Hepatocyte (in vitro differentiated cells): ENCODE data around the gene DMD. TPM values are rescaled to one million over a fixed set of nuclear protein-coding genes. Genes with fewer than 3 reads are reported as not detected.

Source experiments
- DNase-seq: peaks from one replicate; pipeline ENCODE4 v3.0.0-alpha.2; 2016; ENCODE audit warnings: low spot score
- H2AFZ ChIP-seq: fragments of 200-600 bp; sonication (generic); 2 replicates; pipeline ENCODE4 v1.6.0; 2016; ENCODE audit warnings: antibody characterized with exemption, mild to moderate bottlenecking
- H3K27ac ChIP-seq: fragments of 200-600 bp; sonication (generic); 2 replicates; pipeline ENCODE4 v1.5.1; 2016; ENCODE audit warnings: mild to moderate bottlenecking
- H3K27me3 ChIP-seq: fragments of 200-600 bp; sonication (generic); 2 replicates; pipeline ENCODE4 v1.6.1; 2016
- H3K36me3 ChIP-seq: fragments of 200-600 bp; sonication (generic); replicated peaks from 2 replicates; pipeline ENCODE4 v1.5.1; 2016; ENCODE audit warnings: low read depth; ENCODE audit not compliant: insufficient read depth
- H3K4me1 ChIP-seq: fragments of 200-600 bp; sonication (generic); 2 replicates; pipeline ENCODE4 v1.5.1; 2016; ENCODE audit warnings: mild to moderate bottlenecking, moderate library complexity; ENCODE audit not compliant: insufficient read depth
- H3K4me2 ChIP-seq: fragments of 200-600 bp; sonication (generic); 2 replicates; pipeline ENCODE4 v1.6.0; 2016
- H3K4me3 ChIP-seq: fragments of 200-600 bp; sonication (generic); 2 replicates; pipeline ENCODE4 v1.5.1; 2016; ENCODE audit warnings: mild to moderate bottlenecking
- H3K79me2 ChIP-seq: fragments of 200-600 bp; sonication (generic); 2 replicates; pipeline ENCODE4 v1.6.0; 2017; ENCODE audit warnings: mild to moderate bottlenecking
- H3K9me2 ChIP-seq: fragments of 200-600 bp; sonication (generic); replicated peaks from 2 replicates; pipeline ENCODE4 v1.6.0; 2017; ENCODE audit warnings: mild to moderate bottlenecking; ENCODE audit not compliant: insufficient read depth
- H3K9me3 ChIP-seq: fragments of 200-600 bp; sonication (generic); 2 replicates; pipeline ENCODE4 v1.5.1; 2016; ENCODE audit warnings: low read depth, mild to moderate bottlenecking
- H4K20me1 ChIP-seq: fragments of 200-600 bp; sonication (generic); 2 replicates; pipeline ENCODE4 v1.6.0; 2016; ENCODE audit warnings: mild to moderate bottlenecking; ENCODE audit not compliant: insufficient read depth, poor library complexity, severe bottlenecking
- CTCF ChIP-seq: fragments of 200-600 bp; sonication (generic); IDR thresholded peaks from 2 replicates; pipeline ENCODE4 v1.5.1; 2016; ENCODE audit warnings: antibody characterized with exemption, mild to moderate bottlenecking; ENCODE audit not compliant: poor library complexity
- EZH2 ChIP-seq: fragments of 200-600 bp; sonication (generic); IDR thresholded peaks from 2 replicates; pipeline ENCODE4 v1.6.1; 2016; ENCODE audit warnings: antibody characterized with exemption, mild to moderate bottlenecking, borderline replicate concordance
- EZH2phosphoT487 ChIP-seq: fragments of 200-600 bp; sonication (generic); IDR thresholded peaks from one replicate; pipeline ENCODE4 v1.6.1; 2018; ENCODE audit warnings: antibody characterized with exemption, mild to moderate bottlenecking, low read depth, moderate library complexity; ENCODE audit not compliant: unreplicated experiment, severe bottlenecking
- WGBS: methylation state at CpG from one replicate; pipeline ENCODE4 v1.1.6; 2016; ENCODE audit warnings: low lambda C conversion rate; ENCODE audit errors: missing lambda C conversion rate; 5-methylcytosine and 5-hydroxymethylcytosine counted together
- polyA plus RNA-seq: library from polyadenylated mRNA; unstranded; fragments of >200 nt; fragmentation: Nextera tagmentation; extraction: Ambion mirVana; gene quantifications from 2 replicates; pipeline ENCODE4 v1.2.1, GENCODE V29; 2016
- total RNA-seq: library from RNA; depleted of rRNA; stranded (reverse); fragments of >200 nt; gene quantifications from 2 replicates; pipeline ENCODE4 v1.2.3, GENCODE V29; 2014

DMD gene
- total and polyA plus RNA-seq, 2 experiments from 2014 or later: 14.2 to 27.8 TPM

- Histone ChIP-seq H2AFZ (no peak overlapping the region), H3K79me2 (no peaks in the 10 kb centered on the region), H3K4me1 (no peaks in the 10 kb centered on the region), H3K4me3 (no peak overlapping the region), H3K9me3 (no peaks in the 10 kb centered on the region), H3K27ac (peak overlapping the region; percentile 10), H4K20me1 (no peaks in the 10 kb centered on the region), H3K27me3 (no peaks in the 10 kb centered on the region), H3K4me2 (no peak overlapping the region), H3K9me2 (no peaks in the 10 kb centered on the region), H3K36me3 (no peaks in the 10 kb centered on the region)
- TF ChIP-seq EZH2phosphoT487: no peak
- no peak for TF ChIP-seq EZH2
- TF ChIP-seq CTCF: no peak
- 77% methylated on average over 2 of the region's 2 CpGs for WGBS
- no peak for DNase-seq
These were observed 1982.4 kb downstream of the DMD start for GRCh38 chrX:31228909-31229308.

- peak; percentile 42 for DNase-seq
- no peaks in the 10 kb centered on the region for H3K9me2 ChIP-seq
These were observed 1982.9 kb downstream of the DMD start for GRCh38 chrX:31228415-31228832.

GRCh38 chrX:31227250-31227649 lies 1984.1 kb downstream of the DMD start:
- Histone ChIP-seq H3K27ac (no peak overlapping the region), H2AFZ (no peak overlapping the region), H3K36me3 (no peaks in the 10 kb centered on the region), H3K4me2 (no peak overlapping the region), H3K79me2 (no peaks in the 10 kb centered on the region), H3K4me1 (no peaks in the 10 kb centered on the region), H3K4me3 (no peak overlapping the region), H3K9me3 (no peaks in the 10 kb centered on the region), H4K20me1 (no peaks in the 10 kb centered on the region), H3K9me2 (no peaks in the 10 kb centered on the region), H3K27me3 (no peaks in the 10 kb centered on the region)
- WGBS: 59% methylated on average over 2 of the region's 2 CpGs
- no peak for TF ChIP-seq EZH2phosphoT487
- no peak for TF ChIP-seq EZH2
- no peak for TF ChIP-seq CTCF
- DNase-seq: peak; percentile 15

More at GRCh38 chrX:31228415-31228832, 1982.9 kb downstream of the DMD start:
- no peaks in the 10 kb centered on the region for H4K20me1 ChIP-seq
- no peaks in the 10 kb centered on the region for H3K36me3 ChIP-seq
- H2AFZ ChIP-seq: no peak overlapping the region
- WGBS: 60% methylated on average over 6 of the region's 6 CpGs
- H3K4me3 ChIP-seq: no peak overlapping the region
- H3K27ac ChIP-seq: no peak overlapping the region
- no peaks in the 10 kb centered on the region for H3K79me2 ChIP-seq
- H3K4me1 ChIP-seq: no peaks in the 10 kb centered on the region
- no peaks in the 10 kb centered on the region for H3K27me3 ChIP-seq
- no peak overlapping the region for H3K4me2 ChIP-seq
- no peak for TF ChIP-seq EZH2phosphoT487
- no peak for TF ChIP-seq CTCF
- no peak for TF ChIP-seq EZH2
- no peaks in the 10 kb centered on the region for H3K9me3 ChIP-seq

- no peaks in the 10 kb centered on the region for H3K36me3 ChIP-seq
- no peak for TF ChIP-seq EZH2phosphoT487
- TF ChIP-seq CTCF: no peak
- TF ChIP-seq EZH2: no peak
- no peaks in the 10 kb centered on the region for H3K79me2 ChIP-seq
- no peaks in the 10 kb centered on the region for H4K20me1 ChIP-seq
- no peak overlapping the region for H3K4me2 ChIP-seq
- no peaks in the 10 kb centered on the region for H3K9me3 ChIP-seq
- no peak overlapping the region for H3K4me3 ChIP-seq
- no peaks in the 10 kb centered on the region for H3K4me1 ChIP-seq
- H3K9me2 ChIP-seq: no peaks in the 10 kb centered on the region
- WGBS: 80% methylated on average over 2 of the region's 2 CpGs
- no peak for DNase-seq
- H3K27me3 ChIP-seq: no peaks in the 10 kb centered on the region
- H3K27ac ChIP-seq: no peak overlapping the region
- H2AFZ ChIP-seq: no peak overlapping the region
These were observed 1985.5 kb downstream of the DMD start for GRCh38 chrX:31225819-31226218.
